Measurements from ENCODE around the gene CCDC85B. TPM values are rescaled to one million over a fixed set of nuclear protein-coding genes. Genes with fewer than 3 reads are reported as not detected.
"Not testable (repeated sequence)": the region's sequence is repeated elsewhere in the genome, so short reads cannot be mapped to it uniquely, and the experiment has no call there.

Gene CCDC85B
- total RNA-seq, 1 experiment from 2014 or later = 42.4 TPM

DNA sequence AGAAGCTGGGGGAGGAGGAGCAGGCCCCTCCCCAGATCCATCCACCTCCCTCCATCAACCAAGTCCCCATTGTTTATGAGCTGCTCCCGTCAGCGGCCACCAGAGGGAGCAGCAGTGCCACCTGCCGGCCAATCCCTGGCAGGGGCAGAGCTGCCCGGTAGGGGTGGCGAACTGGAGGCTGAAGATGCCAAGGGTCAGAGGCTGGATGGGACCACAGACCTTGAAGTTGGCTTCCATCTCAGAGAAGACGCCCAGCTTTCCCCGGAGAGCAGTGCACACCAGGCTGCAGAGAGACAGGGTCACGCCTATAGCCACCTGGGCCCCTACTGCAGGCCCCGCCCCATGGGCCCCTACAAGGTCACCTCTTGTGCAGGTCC, 5.8 kb upstream of the CCDC85B start:
- Histone ChIP-seq H3K27me3 (ENCODE audit: control insufficient read depth, insufficient read depth, low read length) (peaks cover 7% of the 10 kb centered on the region), H3K4me3 (ENCODE audit: insufficient read depth, low read depth, low read length) (no peak overlapping the region), H3K36me3 (replicated peaks; ENCODE audit: control insufficient read depth, insufficient read depth, low read length) (peaks cover 34% of the 10 kb centered on the region)
- DNase-seq = peak; percentile 98

GRCh38 chr11:65885231-65885630, 5.2 kb upstream of the CCDC85B start:
- Histone ChIP-seq H3K4me3 (ENCODE audit: insufficient read depth, low read depth, low read length) (no peak overlapping the region), H3K27me3 (ENCODE audit: control insufficient read depth, insufficient read depth, low read length) (peaks cover 12% of the 10 kb centered on the region), H3K36me3 (replicated peaks; ENCODE audit: control insufficient read depth, insufficient read depth, low read length) (peaks cover 34% of the 10 kb centered on the region)
- no peak for DNase-seq

DNA sequence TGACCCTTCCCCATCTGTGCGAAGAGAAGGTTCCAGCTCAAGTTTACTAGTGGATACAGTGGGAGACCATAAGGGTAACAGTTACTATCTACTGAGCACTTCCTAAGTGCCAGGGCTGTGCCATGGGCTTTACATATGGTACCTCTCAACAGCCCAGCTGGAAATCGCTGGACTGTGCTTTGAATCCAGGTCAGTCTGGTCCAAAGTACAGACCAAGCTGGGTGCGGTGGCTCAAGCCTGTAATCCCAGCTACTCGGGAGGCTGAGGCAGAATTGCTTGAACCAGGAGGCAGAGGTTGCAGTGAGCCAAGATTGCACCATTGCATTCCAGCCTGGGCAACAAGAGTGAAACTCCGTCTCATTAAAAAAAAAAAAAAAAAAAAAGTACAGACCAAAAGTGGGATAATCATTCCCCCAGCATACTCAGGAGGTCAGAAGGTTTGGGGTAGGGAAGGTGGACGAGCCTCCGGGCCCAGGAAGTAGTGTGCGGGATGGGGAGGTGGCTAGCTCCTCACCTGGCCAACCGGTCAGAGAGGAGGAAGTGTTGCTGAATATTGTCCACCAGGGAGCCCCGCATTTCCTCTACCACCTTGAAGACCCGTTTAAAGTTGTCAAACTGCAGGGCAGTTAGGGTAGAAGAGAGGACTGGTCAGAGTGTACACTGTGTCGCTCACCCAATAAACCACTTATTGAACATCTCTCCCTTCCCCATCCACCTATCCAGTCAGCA, 4.5 kb upstream of the CCDC85B start:
- Histone ChIP-seq H3K36me3 (replicated peaks; ENCODE audit: control insufficient read depth, insufficient read depth, low read length) (peaks cover 34% of the 10 kb centered on the region), H3K27me3 (ENCODE audit: control insufficient read depth, insufficient read depth, low read length) (peaks cover 15% of the 10 kb centered on the region), H3K4me3 (ENCODE audit: insufficient read depth, low read depth, low read length) (no peak overlapping the region)
- DNase-seq = no peak

DNA sequence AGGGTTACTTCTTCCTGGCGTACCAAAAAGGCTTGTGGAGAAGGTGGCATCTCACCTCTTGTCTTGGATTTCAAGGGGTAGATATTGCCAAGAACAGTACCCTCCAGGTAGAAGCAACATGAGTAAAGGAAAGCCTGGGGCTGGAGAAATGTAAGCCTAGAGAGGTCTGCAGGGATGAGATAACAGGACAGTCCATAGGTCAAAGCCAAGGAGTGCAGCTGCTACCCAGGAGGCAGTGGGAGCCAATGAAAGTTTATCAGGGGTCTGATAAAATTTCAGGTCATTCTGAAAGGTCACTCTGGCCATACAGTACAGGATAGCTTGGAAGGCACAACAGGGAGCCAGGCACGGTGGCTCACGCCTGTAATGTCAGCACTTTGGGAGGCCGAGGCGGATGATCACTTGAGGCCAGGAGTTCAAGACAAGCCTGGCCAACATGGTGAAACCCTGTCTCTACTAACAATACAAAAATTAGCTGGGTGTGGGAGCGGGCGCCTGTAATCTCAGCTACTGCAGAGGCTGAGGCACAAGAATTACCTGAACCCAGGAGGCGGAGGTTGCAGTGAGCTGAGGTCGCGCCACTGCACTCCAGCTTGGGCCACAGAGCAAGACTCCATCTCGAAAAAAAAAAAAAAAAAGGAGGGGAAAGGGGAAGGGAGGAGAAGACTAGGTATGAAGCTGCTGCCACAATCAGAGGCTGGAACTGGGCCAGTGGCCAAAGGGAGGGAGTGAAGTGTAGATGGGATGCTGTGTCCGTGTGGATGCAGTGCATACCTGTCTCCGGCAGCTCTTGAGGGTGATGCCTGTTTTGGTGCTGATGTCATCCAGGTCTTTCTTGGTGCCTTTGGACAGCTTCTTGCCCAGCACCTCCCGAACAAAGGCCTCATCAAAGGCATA, 3.4 kb upstream of the CCDC85B start:
- H3K36me3 ChIP-seq (replicated peaks; ENCODE audit: control insufficient read depth, insufficient read depth, low read length) = peaks cover 34% of the 10 kb centered on the region
- DNase-seq = no peak
- H3K4me3 ChIP-seq (ENCODE audit: insufficient read depth, low read depth, low read length) = peak overlapping the region; percentile 75
- peaks cover 17% of the 10 kb centered on the region for H3K27me3 ChIP-seq (ENCODE audit: control insufficient read depth, insufficient read depth, low read length)

DNA sequence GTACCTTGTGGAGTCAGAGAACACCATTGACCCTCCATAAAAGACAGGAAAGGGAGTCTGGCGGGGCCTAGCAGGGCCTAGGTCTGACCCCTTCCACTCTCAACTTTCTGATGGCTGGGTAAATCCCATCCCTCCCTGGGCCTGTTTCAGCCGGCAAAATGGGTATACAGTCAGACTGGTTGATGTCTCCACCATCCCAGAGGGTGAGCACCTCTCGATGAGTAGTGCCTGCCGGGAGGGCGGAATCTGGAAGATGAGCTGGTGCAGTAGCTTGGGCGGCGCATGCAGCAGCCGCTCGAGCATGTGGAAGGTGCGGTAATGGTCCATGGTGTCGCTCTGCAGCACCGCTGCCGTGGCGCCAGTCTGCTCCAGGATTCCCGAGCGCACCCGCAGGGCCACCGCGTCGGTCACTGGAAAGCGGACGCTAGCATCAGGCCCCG, 2.7 kb upstream of the CCDC85B start:
- DNase-seq = no peak
- peak overlapping the region; percentile 75 for H3K4me3 ChIP-seq (ENCODE audit: insufficient read depth, low read depth, low read length)
- peaks cover 34% of the 10 kb centered on the region for H3K36me3 ChIP-seq (replicated peaks; ENCODE audit: control insufficient read depth, insufficient read depth, low read length)
- peaks cover 17% of the 10 kb centered on the region for H3K27me3 ChIP-seq (ENCODE audit: control insufficient read depth, insufficient read depth, low read length)

- H3K4me3 ChIP-seq (ENCODE audit: insufficient read depth, low read depth, low read length) = peak within 1 kb of the TSS; percentile 75
- peak; percentile 100 for DNase-seq
Observed at GRCh38 chr11:65888163-65888814, 2.2 kb upstream of the CCDC85B start, which contains the start of gene FIBP. FIBP (minus strand) TSS chr11:65888471; CDS start chr11:65888418, 53 bp downstream.

DNA sequence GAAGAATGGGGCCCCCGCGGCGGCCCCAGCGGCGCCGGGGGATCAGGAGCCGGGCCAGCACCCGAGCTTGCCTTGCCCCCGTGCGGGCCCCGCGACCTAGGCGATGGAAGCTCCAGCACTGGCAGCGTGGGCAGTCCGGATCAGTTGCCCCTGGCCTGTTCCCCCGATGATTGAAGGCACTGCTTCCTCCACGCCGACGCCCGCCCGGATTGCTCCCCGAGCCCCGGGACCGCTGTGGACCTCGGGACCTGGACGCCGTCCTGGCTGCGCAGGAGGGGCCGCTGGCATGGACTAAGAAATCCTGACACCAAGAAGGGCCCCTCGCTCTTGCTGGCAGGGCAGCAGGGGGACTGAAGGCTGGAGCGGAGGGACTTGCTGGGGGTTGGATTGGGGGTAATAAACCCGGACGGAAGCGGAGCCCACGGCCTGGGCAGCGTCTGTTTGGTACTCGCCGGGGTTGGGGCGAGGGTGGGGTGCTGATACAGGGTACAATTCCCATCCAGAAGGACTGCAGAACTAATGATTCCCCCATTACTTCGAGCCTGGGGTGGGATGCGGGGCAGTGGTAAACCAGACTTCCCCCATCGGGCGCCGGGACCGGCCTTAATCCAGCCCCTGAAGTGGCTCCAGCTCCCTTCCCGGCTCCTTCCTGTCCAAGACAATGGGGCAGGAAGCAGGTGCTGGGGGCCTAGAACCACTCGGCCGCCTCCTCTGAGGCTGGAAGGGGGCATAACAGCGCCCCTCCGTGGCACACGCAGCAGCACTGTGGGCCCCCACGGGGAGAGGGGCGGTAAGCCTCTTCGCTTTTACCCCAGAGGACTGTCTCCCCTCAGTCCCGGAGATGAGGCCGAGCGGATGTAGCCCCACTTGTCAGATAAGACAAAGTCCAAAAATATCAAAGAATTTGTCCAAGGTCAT, 1.0 kb downstream of the CCDC85B start:
- Histone ChIP-seq H3K36me3 (replicated peaks; ENCODE audit: control insufficient read depth, insufficient read depth, low read length) (peaks cover 7% of the 10 kb centered on the region), H3K27me3 (ENCODE audit: control insufficient read depth, insufficient read depth, low read length) (peaks cover 17% of the 10 kb centered on the region), H3K4me3 (ENCODE audit: insufficient read depth, low read depth, low read length) (peak overlapping the region; percentile 95)
- peak; percentile 91 for DNase-seq

More at GRCh38 chr11:65888163-65888814, 2.2 kb upstream of the CCDC85B start, which contains the start of gene FIBP:
- H3K36me3 ChIP-seq (replicated peaks; ENCODE audit: control insufficient read depth, insufficient read depth, low read length) = peaks cover 32% of the 10 kb centered on the region
- H3K27me3 ChIP-seq (ENCODE audit: control insufficient read depth, insufficient read depth, low read length) = peaks cover 17% of the 10 kb centered on the region

DNA sequence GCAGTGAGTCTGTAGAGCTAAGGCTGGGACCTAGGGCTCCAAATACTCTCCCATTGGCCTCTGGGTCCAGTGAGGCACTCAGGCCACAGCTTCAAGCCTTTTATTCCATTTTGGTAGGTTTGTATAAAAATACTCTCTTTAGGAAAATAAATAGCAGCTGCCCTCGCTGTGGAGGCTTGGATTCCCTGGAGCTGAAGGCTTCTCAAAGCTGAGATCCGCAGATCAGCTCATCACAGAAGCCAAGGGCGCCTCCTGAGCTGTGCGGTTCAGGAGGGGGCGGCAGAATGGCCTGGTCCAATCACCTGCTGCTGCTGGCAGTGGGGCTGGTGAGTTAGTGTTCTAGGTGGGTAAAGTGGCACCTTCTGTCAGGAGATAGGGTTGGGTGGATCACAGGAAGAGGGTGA, 1.7 kb downstream of the CCDC85B start:
- not testable (repeated sequence) for DNase-seq; H3K36me3 ChIP-seq (replicated peaks; ENCODE audit: control insufficient read depth, insufficient read depth, low read length)
- peaks cover 17% of the 10 kb centered on the region for H3K27me3 ChIP-seq (ENCODE audit: control insufficient read depth, insufficient read depth, low read length)
- H3K4me3 ChIP-seq (ENCODE audit: insufficient read depth, low read depth, low read length) = peak overlapping the region; percentile 95

- Histone ChIP-seq H3K27me3 (ENCODE audit: control insufficient read depth, insufficient read depth, low read length) (peaks cover 17% of the 10 kb centered on the region), H3K36me3 (replicated peaks; ENCODE audit: control insufficient read depth, insufficient read depth, low read length) (no peaks in the 10 kb centered on the region; the same call in 1 of the 2 replicates), H3K4me3 (ENCODE audit: insufficient read depth, low read depth, low read length) (no peak overlapping the region)
- DNase-seq = no peak
Observed at GRCh38 chr11:65892661-65893317, 2.3 kb downstream of the CCDC85B start.

GRCh38 chr11:65894034-65894591, 3.6 kb downstream of the CCDC85B start:
- Histone ChIP-seq H3K36me3 (replicated peaks; ENCODE audit: control insufficient read depth, insufficient read depth, low read length) (no peaks in the 10 kb centered on the region; the same call in 1 of the 2 replicates), H3K27me3 (ENCODE audit: control insufficient read depth, insufficient read depth, low read length) (peaks cover 24% of the 10 kb centered on the region), H3K4me3 (ENCODE audit: insufficient read depth, low read depth, low read length) (no peak overlapping the region)
- no peak for DNase-seq

- peaks cover 25% of the 10 kb centered on the region for H3K27me3 ChIP-seq (ENCODE audit: control insufficient read depth, insufficient read depth, low read length)
- H3K4me3 ChIP-seq (ENCODE audit: insufficient read depth, low read depth, low read length) = no peak overlapping the region
- H3K36me3 ChIP-seq (replicated peaks; ENCODE audit: control insufficient read depth, insufficient read depth, low read length) = no peaks in the 10 kb centered on the region; the same call in 1 of the 2 replicates
- DNase-seq = no peak
Observed at GRCh38 chr11:65895482-65895981, 5.1 kb downstream of the CCDC85B start.

DNA sequence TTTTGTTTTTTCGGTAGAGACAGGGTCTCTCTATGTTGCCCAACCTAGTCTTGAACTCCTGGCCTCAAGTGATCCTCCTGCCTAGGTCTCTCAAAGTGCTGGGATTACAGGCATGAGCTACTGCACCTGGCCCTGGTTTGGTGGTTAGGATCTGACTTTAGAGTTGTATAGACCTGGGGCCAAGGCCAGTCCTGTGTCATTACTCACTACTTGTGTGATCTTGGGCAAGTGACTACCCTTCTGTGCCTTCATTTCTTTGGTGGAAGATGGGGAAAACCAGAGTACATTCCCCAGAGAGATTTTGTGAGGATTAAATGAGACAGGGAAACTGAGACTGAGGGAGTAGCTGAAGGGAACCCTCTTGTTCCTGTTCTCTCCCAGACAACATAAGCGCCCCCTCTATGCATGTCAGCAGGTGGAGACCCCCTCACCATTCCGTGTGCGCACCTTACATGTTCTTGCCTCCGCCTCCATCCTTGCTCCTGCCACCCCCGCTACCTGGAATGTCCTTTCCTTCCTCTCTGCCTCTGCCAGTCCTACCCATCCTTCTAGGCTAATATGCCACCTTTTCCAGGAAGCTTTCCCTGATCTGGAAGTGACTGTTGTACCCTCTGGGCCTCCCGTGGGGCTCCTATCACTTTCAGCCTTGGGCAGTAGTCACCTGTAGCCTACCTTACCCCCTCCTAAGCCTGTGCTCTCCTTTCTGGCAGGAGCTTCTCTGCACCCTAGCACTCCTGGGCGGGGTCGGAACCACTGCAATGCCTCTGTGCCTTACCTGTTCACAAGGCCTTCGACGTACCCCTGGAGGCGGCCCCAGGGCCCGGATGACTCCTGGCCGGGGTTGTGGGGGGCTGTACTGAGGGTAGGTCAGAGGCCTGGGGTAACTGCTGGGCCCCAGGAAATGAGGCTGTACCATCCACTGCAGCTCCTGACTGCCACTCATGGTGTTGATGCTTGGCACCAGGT, 5.8 kb downstream of the CCDC85B start:
- Histone ChIP-seq H3K4me3 (ENCODE audit: insufficient read depth, low read depth, low read length) (no peak overlapping the region), H3K27me3 (ENCODE audit: control insufficient read depth, insufficient read depth, low read length) (peaks cover 26% of the 10 kb centered on the region), H3K36me3 (replicated peaks; ENCODE audit: control insufficient read depth, insufficient read depth, low read length) (no peaks in the 10 kb centered on the region; the same call in 1 of the 2 replicates)
- DNase-seq = no peak
